GM21447 (cell line): ENCODE results near the gene ZCCHC7.

Source experiments
- ATAC-seq: cut with Tn5 transposase; IDR thresholded peaks from one replicate; pipeline ENCODE4 v1.9.1; 2021; ENCODE audit not compliant: unreplicated experiment

ZCCHC7 gene

DNA sequence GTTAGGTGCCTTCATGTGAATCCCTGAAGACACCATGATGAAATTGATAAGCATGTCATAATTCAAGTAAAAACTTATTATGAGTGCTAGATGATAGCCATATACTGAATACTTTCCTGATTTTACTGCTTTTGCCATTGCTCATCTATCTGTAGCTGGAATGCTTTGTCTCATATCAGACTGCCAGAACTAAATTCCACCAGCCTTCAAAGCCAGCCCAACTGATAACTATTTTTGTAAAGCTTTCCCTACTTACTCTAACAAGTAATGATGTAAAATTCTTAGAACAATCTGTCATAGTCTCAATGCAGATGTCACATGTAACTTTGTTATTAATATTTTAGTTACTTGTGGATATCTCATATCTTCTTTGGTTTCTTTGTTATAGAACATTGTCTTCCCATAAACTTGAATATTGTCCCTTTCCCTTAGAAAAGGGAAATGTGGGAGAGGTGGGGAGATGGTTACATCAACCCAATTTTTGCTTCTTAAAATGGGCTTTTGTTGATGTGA is 128.3 kb downstream of the ZCCHC7 start:
- no peak for ATAC-seq

DNA sequence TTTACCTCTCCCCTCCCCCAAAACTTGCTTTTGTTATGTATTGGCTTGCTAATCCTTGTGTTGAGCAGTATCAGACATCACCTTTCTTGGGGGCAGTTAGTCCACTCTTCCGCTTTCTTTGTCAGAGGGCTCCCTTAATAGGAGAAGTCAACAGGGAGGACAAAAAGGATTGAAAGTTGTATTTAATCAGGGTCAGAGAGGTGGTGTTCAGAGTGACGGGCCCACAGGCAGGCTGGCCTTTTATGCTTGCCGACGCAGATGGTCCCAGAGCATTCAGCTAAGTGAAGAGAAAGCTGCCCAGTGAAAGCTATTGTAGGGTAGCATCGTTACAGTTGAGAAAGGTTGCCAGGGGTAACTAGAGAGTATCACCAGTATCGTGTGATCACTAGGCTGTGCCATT is 131.1 kb downstream of the ZCCHC7 start:
- no peak for ATAC-seq

DNA sequence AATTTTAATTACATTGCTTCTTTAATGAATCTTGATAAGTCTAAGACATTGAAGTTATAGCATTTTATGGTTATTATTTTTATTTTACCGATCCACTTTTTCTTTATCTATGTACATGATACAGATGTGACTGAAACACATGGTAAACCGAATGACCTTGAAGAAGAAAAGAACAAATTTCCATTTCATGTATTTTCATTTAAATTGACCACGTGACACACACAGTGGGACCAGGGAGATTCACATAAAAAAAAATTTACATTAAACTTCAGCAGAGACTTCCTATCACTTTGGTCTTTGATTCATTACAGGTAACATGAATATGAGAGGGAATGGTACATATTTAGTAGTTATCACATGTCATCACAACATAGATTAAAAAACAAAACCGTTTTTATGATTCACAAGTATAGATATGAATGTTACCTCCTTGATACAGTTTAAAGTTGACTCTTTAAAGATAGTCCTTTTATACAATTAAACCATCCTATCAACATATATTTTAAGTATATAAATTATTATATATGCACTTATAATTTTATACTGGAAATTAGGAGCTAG is 133.1 kb downstream of the ZCCHC7 start:
- no peak for ATAC-seq

DNA sequence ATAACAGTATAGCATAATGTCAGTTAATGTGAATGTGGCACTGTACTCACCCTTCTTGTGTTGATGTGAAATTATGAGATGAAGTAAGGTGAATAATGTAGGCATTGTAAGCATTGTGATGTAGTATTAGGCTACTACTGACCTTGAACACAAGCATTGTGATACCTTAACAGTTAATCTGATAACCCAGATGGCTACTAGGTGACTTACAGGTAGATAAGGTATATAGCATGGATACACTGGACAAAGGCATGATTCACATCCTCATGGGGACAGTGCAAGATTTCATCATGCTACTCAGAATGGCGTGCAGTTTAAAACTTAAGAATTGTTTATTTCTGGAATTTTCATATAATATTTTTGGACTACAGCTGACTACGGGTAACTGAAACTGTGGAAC is 134.8 kb downstream of the ZCCHC7 start:
- no peak for ATAC-seq

DNA sequence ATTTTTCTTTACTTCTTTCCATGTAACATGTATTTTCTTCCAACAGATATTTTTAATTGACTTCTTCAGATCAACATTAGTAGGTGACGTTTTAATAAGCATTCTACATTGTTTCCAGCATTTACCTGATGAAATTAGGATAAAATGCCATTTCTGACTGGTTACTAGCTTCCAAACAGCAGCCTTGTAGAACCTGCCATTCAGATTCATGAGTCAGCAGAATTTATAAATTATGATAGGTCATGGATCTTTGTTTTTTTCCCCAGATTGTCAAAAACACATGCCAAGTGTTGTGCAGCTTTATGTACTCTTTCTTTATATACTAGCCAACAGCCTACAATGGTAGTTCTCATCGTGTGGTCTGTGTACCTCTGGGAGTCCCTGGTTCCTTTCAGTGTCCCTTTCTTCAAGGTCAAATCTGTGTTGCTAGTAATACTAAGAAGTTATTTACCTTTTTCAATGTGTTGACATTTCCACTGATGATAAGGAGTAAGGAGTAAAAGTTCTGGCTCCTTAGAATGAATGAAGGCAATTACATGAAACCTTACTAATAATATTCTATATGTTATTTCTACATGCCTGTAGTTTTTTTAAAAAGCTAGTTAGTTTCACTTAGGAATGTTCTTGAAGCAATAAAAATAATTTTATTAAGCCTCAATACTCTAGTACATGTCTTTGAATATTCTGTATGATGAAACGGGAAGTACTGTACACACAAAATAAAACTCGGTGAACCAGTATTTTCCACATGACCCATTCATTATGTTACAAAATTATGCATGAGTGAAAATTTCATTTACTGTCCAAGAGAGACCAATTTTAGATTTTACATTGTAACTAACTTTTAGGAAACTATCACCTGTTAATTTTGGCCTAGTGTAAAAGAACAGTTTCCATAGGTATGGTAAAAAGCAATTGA is 135.8 kb downstream of the ZCCHC7 start:
- no peak for ATAC-seq

DNA sequence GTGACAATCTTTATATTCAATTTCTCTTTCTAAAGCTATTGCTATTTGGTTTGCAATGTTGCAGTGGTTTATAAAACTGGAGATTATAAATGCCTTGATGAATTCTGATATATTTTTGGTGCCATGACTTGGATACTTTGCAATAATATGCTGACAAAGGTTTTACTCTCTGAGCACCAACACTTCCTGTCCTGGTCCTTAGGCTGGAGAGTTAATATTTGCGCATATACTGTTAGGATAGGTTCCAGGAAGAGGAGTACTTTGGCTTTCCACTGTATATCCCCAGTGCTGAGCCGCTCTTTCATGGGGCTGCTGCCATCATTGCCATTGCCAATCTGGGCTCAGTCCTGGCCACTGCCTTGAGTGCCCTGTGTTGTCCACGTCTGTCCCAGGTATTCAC is 139.6 kb downstream of the ZCCHC7 start:
- ATAC-seq: no peak

DNA sequence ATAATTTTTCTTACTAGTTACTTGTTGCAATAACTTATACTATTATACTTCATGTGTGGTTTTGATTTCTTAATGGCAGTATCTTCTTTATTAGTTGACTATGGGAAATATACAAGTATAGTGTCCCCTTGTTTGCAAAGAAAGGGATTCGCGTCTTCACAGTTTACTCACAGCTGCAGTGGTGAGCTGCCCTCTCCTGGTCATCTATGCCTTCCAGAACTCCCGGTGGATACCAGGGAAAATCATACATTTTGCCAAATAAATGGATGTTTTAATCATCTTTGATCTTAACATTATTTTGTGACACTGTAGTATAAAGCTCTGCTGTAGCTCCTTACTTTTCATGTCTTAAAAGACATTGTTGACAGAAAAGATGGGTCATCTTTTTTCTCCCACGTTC is 142.0 kb downstream of the ZCCHC7 start:
- ATAC-seq: no peak

GRCh38 chr9:37264539-37264938 is 144.2 kb downstream of the ZCCHC7 start:
- no peak for ATAC-seq

DNA sequence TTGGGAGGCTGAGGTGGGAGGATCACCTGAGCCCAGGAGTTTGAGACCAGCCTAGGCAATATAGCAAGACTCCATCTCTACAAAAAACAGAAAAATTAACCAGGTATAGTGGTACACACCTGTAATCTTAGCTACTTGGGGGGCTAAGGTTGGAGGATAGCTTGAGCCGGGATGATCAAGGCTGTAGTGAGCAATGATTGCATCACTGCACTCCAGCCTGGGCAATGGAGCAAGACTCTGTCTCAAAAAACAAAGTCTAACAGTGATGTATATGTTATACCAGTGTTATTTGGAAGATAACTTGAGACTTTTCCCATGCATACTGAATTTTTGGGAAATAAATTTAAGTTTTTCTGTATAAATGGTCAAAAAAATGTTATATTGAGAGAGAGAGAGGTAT is 146.3 kb downstream of the ZCCHC7 start:
- no peak for ATAC-seq

GRCh38 chr9:37269221-37269620 is 148.8 kb downstream of the ZCCHC7 start:
- ATAC-seq: no peak

DNA sequence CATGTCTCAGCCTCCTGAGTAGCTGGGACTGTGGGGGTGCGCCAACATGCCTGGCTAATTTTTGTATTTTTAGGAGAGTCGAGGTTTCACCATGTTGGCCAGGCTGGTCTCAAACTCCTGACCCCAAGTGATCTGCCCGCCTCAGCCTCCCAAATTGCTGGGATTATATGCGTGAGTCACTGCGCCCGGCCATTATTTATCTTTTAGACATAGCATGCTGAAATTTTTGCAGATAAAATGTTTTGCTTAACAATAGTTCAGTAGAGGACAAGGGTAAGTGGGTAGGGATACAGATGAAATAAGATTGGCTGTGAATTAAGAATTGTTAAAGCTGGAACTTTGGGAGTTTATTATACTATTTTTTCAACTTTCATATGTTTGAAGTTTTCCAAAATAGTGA is 151.3 kb downstream of the ZCCHC7 start:
- no peak for ATAC-seq

- ATAC-seq: no peak
Observed at GRCh38 chr9:37273595-37273994, 153.2 kb downstream of the ZCCHC7 start.

DNA sequence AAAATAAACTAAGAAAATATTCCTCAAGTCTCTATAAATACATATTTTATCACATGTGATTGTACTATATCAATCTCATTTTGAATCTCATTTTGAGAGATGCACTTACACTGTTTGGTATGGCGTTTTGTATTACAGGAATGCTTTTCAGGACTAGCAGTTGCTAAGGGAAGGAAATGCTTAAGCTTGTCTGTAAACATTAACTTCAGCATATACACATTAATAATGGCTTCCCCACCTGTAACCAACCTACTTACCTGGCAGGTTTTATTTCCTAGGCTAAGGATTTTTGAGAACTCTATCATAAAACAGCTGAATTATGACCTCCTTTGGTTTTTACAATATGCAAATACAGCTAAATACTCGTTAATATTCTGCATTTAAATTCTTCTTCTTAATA is 161.2 kb downstream of the ZCCHC7 start:
- no peak for ATAC-seq

DNA sequence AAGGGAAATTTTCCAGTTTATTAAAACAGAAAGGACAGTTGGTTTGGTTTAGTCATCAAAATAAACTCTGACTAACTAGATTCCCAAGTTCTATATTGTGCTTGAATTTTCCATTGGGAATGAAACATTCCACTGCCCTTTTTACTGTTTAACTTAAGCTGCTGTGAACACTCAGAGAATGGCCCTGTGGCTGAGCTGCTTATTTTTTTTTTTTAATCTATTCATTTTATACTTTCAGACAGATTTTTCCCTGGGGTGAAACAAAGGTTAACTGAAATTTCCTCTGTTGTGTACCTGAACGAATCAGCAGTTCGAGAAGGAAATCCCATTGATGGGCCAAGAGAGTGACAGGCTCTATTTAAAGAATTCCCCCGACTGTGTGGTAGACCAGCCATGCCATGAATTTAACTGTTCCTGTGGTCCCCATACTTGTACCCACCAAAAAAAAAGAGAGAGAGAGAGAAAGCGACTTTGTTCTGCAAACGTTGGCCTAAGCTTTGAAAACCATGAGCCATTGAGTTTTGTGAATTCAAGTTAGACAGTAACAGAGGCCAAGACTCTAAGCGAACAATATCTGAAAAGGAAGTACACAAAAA is 163.5 kb downstream of the ZCCHC7 start:
- peak; percentile 55 for ATAC-seq

GRCh38 chr9:37284636-37285035 is 164.3 kb downstream of the ZCCHC7 start:
- ATAC-seq: no peak

DNA sequence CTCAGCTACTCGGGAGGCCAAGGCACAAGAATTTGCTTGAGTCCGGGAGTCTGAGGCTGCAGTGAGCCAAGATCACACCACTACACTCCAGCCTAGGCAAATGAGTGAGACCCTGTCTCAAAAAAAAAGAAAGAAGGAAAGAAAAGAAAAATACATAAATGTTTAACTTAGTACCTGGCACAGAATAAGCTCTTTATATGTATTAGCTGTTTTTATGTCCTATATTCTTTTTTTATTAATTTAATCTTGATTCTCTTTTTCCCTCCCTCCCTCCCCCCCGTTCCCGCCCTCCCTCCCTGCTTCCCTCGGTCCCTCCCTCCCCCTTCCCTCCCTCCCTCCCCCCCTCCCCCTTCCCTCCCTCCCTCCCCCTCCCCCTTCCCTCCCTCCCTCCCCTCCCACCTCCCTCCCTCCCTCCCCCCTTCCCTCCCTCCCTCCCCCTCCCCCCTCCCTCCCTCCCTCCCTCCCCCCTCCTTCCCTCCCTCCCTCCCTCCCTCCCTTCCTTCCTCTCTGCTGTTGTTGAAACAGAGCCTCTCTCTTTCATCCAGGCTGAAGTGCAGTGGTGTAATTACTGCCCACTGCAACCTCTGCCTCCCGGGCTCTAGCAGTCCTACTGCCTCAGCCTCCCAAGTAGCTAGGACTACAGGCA is 166.3 kb downstream of the ZCCHC7 start:
- no peak for ATAC-seq

- no peak for ATAC-seq
Observed at GRCh38 chr9:37287317-37287716, 166.9 kb downstream of the ZCCHC7 start.

DNA sequence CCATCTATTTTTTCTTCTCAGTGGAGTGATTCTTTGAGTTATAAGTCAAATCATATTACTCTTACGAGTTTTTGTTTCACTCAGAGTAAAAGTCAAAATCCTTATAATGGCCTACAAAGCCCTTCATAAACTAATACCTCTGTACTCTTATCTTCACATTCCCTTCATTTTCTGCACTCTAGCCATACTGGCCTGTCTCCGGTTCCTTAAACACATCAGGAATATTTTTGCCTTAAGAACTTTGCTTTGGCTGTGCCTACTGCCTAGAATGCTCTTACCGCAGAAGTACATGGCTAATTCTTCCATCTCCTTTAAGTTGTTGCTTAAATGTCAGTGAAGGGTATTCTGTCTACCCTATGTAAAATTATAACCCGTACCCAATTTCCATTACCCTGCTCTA is 169.3 kb downstream of the ZCCHC7 start:
- no peak for ATAC-seq

DNA sequence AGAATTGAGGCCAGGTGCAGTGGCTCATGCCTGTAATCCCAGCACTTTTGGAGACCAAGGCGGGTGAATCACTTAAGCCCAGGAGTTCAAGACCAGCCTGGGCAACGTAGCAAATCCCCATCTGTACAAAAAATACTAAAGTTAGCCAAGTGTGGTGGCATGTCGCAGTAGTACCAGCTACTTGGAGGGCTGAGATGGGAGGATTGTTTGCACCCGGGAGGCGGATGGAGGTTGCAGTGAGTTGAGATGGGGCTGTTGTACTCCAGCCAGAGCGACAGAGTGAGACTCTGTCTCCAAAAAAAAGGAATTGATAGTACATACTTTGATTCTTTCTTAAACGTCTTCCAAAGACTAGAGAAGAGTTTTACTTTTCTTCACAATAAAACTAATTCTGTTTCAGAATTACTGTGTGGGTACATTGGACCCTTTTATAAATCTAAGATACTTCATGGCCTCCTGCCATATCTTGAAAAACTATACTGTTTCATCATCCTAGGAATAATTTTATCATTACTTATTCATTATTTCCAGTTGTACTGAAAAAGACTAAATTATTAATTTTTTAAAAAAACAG is 170.1 kb downstream of the ZCCHC7 start:
- no peak for ATAC-seq

GRCh38 chr9:37290940-37291485 is 170.6 kb downstream of the ZCCHC7 start:
- ATAC-seq: no peak
